PFSK-1 (cell line): Measurements from ENCODE around the gene MGLL.

Experiments used
- FOXP2 ChIP-seq: optimal IDR thresholded peaks from 2 replicates; pipeline ENCODE3; 2011; ENCODE audit warnings: borderline replicate concordance, control low read depth, inconsistent platforms; ENCODE audit not compliant: insufficient read depth; ENCODE audit errors: extremely low read length, extremely low read depth
- POLR2AphosphoS5 ChIP-seq: IDR thresholded peaks from 2 replicates; pipeline ENCODE4 v1.6.1; 2012; ENCODE audit warnings: low read depth, mild to moderate bottlenecking, control low read depth, low read length, moderate library complexity
- SIN3A ChIP-seq: IDR thresholded peaks from 2 replicates; pipeline ENCODE4 v1.6.1; 2012; ENCODE audit warnings: mild to moderate bottlenecking, low read length, moderate library complexity, borderline replicate concordance; ENCODE audit not compliant: insufficient read depth
- TAF1 ChIP-seq: IDR thresholded peaks from 2 replicates; pipeline ENCODE4 v1.6.1; 2012; ENCODE audit warnings: low read length, control low read depth, borderline replicate concordance; ENCODE audit not compliant: insufficient read depth
- TF ChIP-seq, protein P1 (sequence below), 2 experiments: IDR thresholded peaks; 2 replicates each; pipeline versions ENCODE4 v1.6.1 to v1.8.0; 2011 to 2012; ENCODE audit warnings: low read depth in 2 of 2, low read length in 2 of 2, control low read depth in 1 of 2, inconsistent platforms in 1 of 2, mild to moderate bottlenecking in 1 of 2, moderate library complexity in 1 of 2; ENCODE audit not compliant: insufficient read depth in 1 of 2

Gene MGLL

DNA sequence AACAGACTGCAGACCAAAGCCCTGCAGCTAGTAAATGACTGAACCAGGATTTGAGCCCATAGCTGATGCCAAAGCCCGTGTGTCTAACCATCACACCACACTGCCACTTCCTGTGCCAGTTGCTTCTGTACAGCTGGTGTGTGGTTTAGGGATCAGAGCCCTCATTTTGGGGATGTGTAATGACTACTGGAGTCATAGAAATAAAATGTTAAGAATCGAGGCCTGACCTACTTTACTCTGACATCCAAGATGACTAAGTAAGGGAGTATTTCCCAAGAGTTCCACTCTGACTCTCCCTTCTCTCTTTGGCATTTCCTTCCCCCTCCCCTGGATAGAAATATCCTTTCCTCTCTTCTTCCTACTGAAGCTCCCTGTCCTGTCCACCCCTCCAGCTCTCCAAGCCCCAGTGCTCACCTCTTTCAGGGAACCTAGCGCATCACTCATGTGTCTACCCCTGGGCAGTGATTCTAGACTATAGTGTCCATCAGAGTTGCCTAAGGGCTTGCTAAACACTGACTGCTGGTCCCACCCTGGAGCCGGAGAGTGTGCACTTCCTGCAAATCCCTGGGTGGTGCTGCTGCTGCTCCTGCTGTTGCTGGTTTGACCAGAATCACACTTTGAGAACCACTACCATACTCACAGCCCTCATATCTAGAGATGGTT, 53.8 kb downstream of the MGLL start:
- no peak for TF ChIP-seq FOXP2
- TF ChIP-seq, protein P1, sequence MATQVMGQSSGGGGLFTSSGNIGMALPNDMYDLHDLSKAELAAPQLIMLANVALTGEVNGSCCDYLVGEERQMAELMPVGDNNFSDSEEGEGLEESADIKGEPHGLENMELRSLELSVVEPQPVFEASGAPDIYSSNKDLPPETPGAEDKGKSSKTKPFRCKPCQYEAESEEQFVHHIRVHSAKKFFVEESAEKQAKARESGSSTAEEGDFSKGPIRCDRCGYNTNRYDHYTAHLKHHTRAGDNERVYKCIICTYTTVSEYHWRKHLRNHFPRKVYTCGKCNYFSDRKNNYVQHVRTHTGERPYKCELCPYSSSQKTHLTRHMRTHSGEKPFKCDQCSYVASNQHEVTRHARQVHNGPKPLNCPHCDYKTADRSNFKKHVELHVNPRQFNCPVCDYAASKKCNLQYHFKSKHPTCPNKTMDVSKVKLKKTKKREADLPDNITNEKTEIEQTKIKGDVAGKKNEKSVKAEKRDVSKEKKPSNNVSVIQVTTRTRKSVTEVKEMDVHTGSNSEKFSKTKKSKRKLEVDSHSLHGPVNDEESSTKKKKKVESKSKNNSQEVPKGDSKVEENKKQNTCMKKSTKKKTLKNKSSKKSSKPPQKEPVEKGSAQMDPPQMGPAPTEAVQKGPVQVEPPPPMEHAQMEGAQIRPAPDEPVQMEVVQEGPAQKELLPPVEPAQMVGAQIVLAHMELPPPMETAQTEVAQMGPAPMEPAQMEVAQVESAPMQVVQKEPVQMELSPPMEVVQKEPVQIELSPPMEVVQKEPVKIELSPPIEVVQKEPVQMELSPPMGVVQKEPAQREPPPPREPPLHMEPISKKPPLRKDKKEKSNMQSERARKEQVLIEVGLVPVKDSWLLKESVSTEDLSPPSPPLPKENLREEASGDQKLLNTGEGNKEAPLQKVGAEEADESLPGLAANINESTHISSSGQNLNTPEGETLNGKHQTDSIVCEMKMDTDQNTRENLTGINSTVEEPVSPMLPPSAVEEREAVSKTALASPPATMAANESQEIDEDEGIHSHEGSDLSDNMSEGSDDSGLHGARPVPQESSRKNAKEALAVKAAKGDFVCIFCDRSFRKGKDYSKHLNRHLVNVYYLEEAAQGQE (IDR thresholded peaks at IDR 0.05; ENCODE audit: insufficient read depth in 1 of 2, low read depth in 2 of 2, low read length in 2 of 2) = no peak
- no peak for TF ChIP-seq TAF1
- TF ChIP-seq POLR2AphosphoS5 = no peak
- no peak for TF ChIP-seq SIN3A

DNA sequence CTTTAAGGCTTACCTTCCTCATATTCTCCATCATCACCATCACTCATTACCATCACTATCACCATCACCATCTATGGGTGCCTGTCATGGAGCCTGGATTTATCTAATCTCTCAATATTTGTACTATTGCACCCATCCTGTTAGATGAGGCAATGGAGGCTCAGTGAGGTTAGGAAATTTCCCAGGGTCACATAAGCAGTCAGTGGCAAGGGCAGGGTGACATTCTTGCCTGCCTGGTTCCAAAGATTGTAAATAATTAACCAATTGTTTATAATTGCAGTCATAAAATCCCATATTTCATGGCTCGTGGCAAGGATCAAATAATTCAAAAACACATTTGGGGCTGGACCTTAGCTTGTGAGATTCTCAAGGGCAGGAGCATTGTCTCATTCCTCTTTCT, 55.2 kb downstream of the MGLL start:
- TF ChIP-seq SIN3A (no peak), POLR2AphosphoS5 (no peak), FOXP2 (no peak), TAF1 (no peak)
- TF ChIP-seq, protein P1 (IDR thresholded peaks at IDR 0.05; ENCODE audit: insufficient read depth in 1 of 2, low read depth in 2 of 2, low read length in 2 of 2) = no peak

DNA sequence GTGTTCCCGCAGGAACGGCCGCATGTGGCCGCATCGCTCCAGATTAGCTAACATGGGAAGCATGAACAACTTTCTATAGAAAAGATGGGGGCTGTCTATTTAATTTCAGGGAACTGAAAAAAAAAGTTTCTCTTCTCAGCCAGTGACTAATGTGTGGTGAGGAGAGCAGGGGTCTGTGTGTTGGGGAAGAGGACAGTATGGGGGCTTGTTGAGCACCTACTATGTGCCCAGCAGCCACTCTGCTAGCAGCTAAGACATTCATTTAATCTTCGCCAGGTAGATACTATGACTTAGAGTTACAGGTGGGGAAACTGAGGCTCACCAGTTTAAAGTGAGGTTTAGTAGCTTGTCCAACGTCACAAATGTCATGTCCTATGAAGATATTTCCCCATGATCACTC, 56.6 kb downstream of the MGLL start:
- no peak for TF ChIP-seq SIN3A
- TF ChIP-seq, protein P1 (IDR thresholded peaks at IDR 0.05; ENCODE audit: insufficient read depth in 1 of 2, low read depth in 2 of 2, low read length in 2 of 2) = no peak
- TF ChIP-seq FOXP2 = no peak
- TF ChIP-seq TAF1 = no peak
- TF ChIP-seq POLR2AphosphoS5 = no peak

DNA sequence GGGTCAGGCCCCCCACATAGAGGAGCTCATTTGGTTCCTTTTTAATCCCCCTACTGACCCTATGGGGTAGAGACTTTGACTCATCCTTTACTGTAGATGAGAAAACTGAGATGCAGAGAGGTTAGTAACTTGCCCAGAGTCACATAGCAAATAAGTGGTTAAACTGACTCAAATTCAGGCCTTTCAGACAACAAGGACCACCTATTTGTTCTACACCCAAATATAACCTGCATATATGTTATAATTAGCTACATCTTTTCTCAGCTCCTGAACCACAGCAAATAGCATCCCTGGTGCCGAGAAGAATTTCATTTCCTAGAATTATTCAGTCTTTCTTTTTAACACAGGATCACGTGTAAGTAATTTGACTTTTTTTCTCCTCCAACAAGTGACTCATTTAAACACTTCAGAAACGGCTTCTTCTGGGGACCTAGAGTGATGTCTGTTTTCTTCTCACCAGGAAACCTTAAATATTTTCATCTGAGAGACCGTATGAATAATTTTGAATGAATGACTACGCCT, 57.4 kb downstream of the MGLL start:
- TF ChIP-seq TAF1 (no peak), POLR2AphosphoS5 (no peak), SIN3A (no peak)
- TF ChIP-seq, protein P1 (IDR thresholded peaks at IDR 0.05; ENCODE audit: insufficient read depth in 1 of 2, low read depth in 2 of 2, low read length in 2 of 2) = no peak
